ENCODE data around the gene CEMIP.

The CEMIP gene

GRCh38 chr15:81000624-81001151 is 221.5 kb downstream of the CEMIP start, which contains the start of gene TLNRD1:
Gene TLNRD1 (plus strand): TSS chr15:81000923. CDS start chr15:81002272, 1,349 bp downstream.
- DNase-seq (ENCODE audit: low spot score in 2 of 2) (peak; percentile 72 to 75), ATAC-seq (replicated peaks; ENCODE audit: extremely low read depth, poor library complexity, severe bottlenecking) (peak; percentile 69)
- Mint-ChIP-seq H3K9me3 (peaks cover 5% of the 10 kb centered on the region), H3K27me3 (no peaks in the 10 kb centered on the region), H3K4me1 (peaks cover 42% of the 10 kb centered on the region), H3K36me3 (ENCODE audit: insufficient read depth) (peaks cover 26% of the 10 kb centered on the region), H3K27ac (ENCODE audit: low read depth) (peak within 1 kb of the TSS; percentile 93), H3K4me3 (peak within 1 kb of the TSS; percentile 94)
